ENCODE data around the gene WNT3A. TPM values are rescaled to one million over a fixed set of nuclear protein-coding genes. Genes with fewer than 3 reads are reported as not detected.
A peak's percentile ranks its signal among the peaks of the same experiment; 100 is the strongest.

Gene WNT3A
- total RNA-seq, 4 donors from 2014 or later: 1.9 to 4.1 (median 3.5) TPM

DNA sequence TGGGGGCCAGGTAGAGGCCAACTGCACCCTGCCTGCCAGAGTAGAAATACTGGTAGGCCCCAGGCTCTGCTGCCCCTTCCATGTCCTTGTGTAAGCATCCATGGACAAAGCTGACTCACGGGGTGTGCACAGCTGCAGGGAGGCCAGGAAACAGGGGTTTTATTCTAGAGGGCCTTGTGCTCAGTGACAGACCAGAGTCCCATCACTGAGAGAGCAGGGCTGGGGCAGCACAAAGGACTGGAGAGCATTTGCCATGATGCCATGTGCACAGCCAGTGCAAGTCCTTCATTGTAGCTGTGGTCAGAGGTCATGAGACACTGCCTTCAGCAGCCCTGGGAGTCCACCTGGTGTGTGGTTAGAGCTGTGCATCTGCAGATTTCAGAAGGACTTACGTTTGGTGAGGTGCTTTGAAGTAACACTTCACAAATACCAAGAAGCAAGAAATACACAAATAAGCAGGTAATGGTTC, 83.8 kb downstream of the WNT3A start:
- DNase-seq (ENCODE audit: low spot score in 2 of 2): peak in 1 of 2 donors; percentile 68
- 28 to 30% methylated on average over 2 of the region's 2 CpGs for WGBS, 2 donors
- no peak for TF ChIP-seq POLR2A (IDR thresholded peaks at IDR 0.05)
- TF ChIP-seq, protein P1, sequence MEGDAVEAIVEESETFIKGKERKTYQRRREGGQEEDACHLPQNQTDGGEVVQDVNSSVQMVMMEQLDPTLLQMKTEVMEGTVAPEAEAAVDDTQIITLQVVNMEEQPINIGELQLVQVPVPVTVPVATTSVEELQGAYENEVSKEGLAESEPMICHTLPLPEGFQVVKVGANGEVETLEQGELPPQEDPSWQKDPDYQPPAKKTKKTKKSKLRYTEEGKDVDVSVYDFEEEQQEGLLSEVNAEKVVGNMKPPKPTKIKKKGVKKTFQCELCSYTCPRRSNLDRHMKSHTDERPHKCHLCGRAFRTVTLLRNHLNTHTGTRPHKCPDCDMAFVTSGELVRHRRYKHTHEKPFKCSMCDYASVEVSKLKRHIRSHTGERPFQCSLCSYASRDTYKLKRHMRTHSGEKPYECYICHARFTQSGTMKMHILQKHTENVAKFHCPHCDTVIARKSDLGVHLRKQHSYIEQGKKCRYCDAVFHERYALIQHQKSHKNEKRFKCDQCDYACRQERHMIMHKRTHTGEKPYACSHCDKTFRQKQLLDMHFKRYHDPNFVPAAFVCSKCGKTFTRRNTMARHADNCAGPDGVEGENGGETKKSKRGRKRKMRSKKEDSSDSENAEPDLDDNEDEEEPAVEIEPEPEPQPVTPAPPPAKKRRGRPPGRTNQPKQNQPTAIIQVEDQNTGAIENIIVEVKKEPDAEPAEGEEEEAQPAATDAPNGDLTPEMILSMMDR (IDR thresholded peaks at IDR 0.05): no peak
- no peak overlapping the region for H3K4me3 ChIP-seq (ENCODE audit: low read depth, poor library complexity, severe bottlenecking)
- intact Hi-C loops (cut with DNase I; ENCODE audit: low total_unique reads): no loop called here

DNA sequence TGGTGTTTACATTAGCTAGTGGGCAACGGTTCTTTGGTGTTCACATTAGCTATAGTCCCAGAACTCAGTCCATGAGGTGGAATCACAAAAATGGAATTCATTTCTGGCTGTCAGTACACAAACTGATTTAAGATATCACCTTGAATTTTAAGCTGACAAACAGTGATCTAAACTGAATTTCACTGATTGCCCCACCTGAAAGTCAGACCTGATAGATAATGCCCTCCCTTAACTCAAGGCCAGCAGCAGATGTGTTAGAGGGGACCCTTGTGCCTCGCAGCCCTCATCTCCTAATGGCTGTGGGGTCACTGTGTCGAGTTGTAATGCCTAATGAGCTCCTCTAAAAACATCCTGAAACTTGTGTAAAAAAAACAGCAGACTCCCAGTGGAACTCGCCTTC, 84.3 kb downstream of the WNT3A start:
- WGBS, 2 donors: 46 to 55% methylated on average over 4 of the region's 4 CpGs
- TF ChIP-seq, protein P1 (IDR thresholded peaks at IDR 0.05): no peak
- no peak for TF ChIP-seq POLR2A (IDR thresholded peaks at IDR 0.05)

DNA sequence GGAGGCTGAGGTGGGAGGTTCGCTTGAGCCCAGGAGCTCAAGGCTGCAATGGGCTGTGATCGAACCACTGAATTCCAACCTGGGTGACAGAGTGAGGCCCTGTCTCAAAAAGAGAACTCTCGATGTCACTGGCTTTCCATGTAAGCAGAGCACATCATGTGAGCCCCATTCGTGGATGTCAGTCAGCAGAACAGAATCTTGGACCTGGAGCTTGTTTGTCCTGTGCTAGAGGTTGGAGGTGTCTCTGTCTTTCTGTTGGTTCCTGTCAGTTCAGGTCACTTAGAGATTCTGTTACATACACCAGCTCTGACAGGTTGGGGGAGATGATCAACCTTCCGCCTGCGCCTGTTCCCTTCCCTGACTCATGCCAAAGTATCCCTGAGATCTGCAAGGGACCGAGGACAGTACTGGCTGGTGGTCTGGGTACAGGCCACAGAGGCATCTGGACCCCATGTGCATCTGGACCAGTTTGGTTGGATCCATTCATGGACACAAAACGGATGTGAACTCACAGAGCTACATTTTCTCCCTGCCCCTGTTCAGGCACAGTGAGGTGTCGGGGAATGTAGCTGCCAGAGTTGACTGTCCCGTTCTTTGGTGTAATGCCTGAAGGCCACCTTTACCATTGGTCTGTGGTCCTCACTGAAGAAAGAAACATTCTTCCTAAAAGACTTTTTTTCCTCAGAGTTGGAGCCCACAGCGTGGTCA, 85.7 kb downstream of the WNT3A start:
- no peak overlapping the region for H3K4me3 ChIP-seq (ENCODE audit: low read depth, poor library complexity, severe bottlenecking)
- WGBS, 2 donors: 70 to 75% methylated on average over 11 of the region's 11 CpGs
- intact Hi-C loops (cut with DNase I; ENCODE audit: low total_unique reads): no loop called here
- TF ChIP-seq, protein P1 (IDR thresholded peaks at IDR 0.05): no peak
- no peak for TF ChIP-seq POLR2A (IDR thresholded peaks at IDR 0.05)
- DNase-seq (ENCODE audit: low spot score in 2 of 2): no peak

More for the DNA sequence above, 84.3 kb downstream of the WNT3A start:
- no peak overlapping the region for H3K4me3 ChIP-seq (ENCODE audit: low read depth, poor library complexity, severe bottlenecking)
- intact Hi-C loops (cut with DNase I; ENCODE audit: low total_unique reads): no loop called here
- no peak for DNase-seq (ENCODE audit: low spot score in 2 of 2)

DNA sequence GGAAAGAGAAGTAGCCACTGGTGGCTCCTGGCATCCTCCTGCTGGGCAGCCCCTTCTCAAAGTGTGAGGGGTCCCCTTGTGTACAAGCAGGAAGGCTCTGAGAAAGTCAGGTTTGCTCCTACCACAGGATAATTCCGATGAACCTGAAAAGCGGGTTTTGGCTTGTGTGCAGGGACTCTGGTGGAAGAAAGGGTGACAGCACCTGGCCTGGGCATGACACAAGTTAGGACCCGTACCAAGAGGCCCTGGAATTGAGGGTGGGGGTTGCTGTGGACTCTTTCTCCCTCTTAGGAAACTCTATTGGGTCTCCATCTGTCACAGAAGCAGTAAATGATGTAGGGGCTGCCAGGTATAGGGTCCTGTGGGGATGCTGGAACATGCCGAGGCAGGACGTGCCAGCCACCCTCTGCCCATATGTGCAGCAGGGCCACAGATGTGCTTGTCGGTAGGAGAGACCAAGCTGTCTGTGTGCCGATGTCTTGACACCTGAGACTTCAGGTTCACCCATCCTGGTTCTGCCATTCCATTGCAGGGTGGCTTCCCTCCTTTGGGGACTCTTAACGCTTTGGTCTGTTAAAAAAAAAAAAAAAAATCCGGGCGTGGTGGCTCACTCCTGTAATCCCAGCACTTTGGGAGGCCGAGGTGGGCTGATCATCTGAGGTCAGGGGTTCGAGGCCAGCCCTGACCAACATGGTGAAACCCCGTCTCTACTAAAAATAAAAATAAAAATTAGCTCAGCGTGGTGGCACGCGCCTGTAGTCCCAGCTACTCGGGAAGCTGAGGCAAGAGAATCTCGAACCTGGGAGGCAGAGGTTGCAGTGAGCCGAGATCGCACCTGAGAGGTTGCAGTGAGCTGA, 86.5 kb downstream of the WNT3A start:
- TF ChIP-seq, protein P1 (IDR thresholded peaks at IDR 0.05): no peak
- TF ChIP-seq POLR2A (IDR thresholded peaks at IDR 0.05): no peak
- WGBS, 2 donors: 73 to 77% methylated on average over 20 of the region's 20 CpGs
- peak in 1 of 2 donors; percentile 63 for DNase-seq (ENCODE audit: low spot score in 2 of 2)
- intact Hi-C loops (cut with DNase I; ENCODE audit: low total_unique reads): no loop called here
- H3K4me3 ChIP-seq (ENCODE audit: low read depth, poor library complexity, severe bottlenecking): no peak overlapping the region

DNA sequence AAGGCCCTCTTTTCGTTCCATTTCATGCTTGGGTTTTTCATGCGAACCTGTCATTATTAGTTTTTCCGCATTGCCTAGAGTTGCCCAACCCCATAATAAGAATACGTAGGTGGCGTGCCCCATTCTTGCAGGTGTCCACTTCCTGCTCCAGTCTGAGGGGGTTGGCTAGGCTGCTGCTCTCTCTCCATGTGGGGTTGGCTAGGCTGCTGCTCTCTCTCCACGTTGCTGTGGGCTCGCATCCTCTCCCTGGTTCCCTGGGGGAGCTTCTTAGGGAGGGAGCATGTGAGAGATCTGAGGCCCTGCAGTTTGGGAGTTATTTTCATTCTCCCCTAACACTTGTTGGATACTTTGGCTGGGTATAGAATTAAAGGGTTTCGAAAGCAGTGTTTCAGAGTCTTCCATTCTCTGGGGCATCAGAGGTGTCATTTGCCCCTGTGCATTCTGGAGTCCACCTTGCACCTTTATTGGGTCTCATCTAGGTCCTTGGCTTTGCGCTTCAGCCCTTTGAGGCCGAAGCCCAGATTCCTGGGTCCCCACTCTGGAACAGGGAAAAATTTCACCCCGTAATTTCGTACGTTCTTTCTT, 87.7 kb downstream of the WNT3A start:
- DNase-seq (ENCODE audit: low spot score in 2 of 2): no peak
- TF ChIP-seq, protein P1 (IDR thresholded peaks at IDR 0.05): no peak
- TF ChIP-seq POLR2A (IDR thresholded peaks at IDR 0.05): no peak
- intact Hi-C loops (cut with DNase I; ENCODE audit: low total_unique reads): no loop called here
- 95 to 96% methylated on average over 13 of the region's 13 CpGs for WGBS, 2 donors
- H3K4me3 ChIP-seq (ENCODE audit: low read depth, poor library complexity, severe bottlenecking): no peak overlapping the region
